ENCODE measurements around the gene SPCS3.

Gene SPCS3

GRCh38 chr4:176320340-176320975 is 692 bp downstream of the SPCS3 start (continued):
- no peak for TF ChIP-seq ZBTB10 (tag by site-specific recombination; IDR thresholded peaks at IDR 0.05)

DNA sequence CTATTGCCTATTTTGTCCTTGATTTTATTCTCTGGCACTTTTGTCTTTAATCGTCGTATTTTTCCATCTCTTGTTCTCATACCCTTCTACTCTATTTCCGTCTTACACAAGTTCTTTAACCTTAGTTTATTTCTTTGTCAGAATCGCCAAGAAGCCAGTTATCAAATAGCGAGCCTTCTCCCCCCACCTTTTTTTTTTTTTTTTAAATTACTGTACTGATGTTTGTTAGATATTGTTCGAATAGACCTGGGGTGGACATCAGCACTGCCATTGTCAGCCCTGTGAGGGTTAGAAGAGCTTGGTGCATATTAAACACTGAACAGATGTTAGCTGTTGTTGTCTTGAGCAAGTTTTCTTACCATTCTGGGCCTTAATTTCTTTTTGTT is 1.2 kb downstream of the SPCS3 start:
- Histone ChIP-seq H3K36me3 (ENCODE audit: control insufficient read depth in 2 of 2, insufficient read depth in 1 of 2, low read length in 2 of 2) (no peaks in the 10 kb centered on the region), H3K27ac (ENCODE audit: extremely low read depth, low read depth, low read length) (peak overlapping the region; percentile 93; the same call in 1 of the 2 replicates), H3K4me1 (ENCODE audit: control insufficient read depth, insufficient read depth, low read length) (0 out of 2 replicates have a peak, but pooled peaks cover 3% of the 10 kb centered on the region), H3K9me3 (ENCODE audit: control insufficient read depth, insufficient read depth, low read depth, low read length) (no peaks in the 10 kb centered on the region), H3K4me3 (ENCODE audit: low read depth, low read length) (peak overlapping the region; percentile 98)
- ChIA-PET POLR2A (interaction anchor here (0.7 kb wide), 1 partner anchor 70 kb away, joined by 3 read pairs; no protein-coding TSS in a partner anchor), CTCF (interaction anchor here (0.6 to 0.7 kb wide), 2 partner anchors 10 to 372 kb away, joined by 3 read pairs; no protein-coding TSS in a partner anchor)
- TF ChIP-seq ZNF138 (tag by site-specific recombination; IDR thresholded peaks at IDR 0.05; ENCODE audit: borderline replicate concordance) (no peak), ZNF626 (tag by site-specific recombination; IDR thresholded peaks at IDR 0.05) (no peak), ZNF335 (tag by site-specific recombination; conservative IDR thresholded peaks at IDR 0.05) (0 out of 2 replicates have a peak, but pooled peaks have one; percentile 21), ZNF112 (tag by site-specific recombination; IDR thresholded peaks at IDR 0.05) (no peak)
- TF ChIP-seq, protein P1, sequence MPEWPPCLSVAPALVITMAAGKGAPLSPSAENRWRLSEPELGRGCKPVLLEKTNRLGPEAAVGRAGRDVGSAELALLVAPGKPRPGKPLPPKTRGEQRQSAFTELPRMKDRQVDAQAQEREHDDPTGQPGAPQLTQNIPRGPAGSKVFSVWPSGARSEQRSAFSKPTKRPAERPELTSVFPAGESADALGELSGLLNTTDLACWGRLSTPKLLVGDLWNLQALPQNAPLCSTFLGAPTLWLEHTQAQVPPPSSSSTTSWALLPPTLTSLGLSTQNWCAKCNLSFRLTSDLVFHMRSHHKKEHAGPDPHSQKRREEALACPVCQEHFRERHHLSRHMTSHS (tag by site-specific recombination; IDR thresholded peaks at IDR 0.05) = no peak
- TF ChIP-seq, protein P2, sequence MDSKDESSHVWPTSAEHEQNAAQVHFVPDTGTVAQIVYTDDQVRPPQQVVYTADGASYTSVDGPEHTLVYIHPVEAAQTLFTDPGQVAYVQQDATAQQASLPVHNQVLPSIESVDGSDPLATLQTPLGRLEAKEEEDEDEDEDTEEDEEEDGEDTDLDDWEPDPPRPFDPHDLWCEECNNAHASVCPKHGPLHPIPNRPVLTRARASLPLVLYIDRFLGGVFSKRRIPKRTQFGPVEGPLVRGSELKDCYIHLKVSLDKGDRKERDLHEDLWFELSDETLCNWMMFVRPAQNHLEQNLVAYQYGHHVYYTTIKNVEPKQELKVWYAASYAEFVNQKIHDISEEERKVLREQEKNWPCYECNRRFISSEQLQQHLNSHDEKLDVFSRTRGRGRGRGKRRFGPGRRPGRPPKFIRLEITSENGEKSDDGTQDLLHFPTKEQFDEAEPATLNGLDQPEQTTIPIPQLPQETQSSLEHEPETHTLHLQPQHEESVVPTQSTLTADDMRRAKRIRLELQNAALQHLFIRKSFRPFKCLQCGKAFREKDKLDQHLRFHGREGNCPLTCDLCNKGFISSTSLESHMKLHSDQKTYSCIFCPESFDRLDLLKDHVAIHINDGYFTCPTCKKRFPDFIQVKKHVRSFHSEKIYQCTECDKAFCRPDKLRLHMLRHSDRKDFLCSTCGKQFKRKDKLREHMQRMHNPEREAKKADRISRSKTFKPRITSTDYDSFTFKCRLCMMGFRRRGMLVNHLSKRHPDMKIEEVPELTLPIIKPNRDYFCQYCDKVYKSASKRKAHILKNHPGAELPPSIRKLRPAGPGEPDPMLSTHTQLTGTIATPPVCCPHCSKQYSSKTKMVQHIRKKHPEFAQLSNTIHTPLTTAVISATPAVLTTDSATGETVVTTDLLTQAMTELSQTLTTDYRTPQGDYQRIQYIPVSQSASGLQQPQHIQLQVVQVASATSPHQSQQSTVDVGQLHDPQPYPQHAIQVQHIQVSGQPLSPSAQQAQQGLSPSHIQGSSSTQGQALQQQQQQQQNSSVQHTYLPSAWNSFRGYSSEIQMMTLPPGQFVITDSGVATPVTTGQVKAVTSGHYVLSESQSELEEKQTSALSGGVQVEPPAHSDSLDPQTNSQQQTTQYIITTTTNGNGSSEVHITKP (tag by site-specific recombination; IDR thresholded peaks at IDR 0.05) = no peak

DNA sequence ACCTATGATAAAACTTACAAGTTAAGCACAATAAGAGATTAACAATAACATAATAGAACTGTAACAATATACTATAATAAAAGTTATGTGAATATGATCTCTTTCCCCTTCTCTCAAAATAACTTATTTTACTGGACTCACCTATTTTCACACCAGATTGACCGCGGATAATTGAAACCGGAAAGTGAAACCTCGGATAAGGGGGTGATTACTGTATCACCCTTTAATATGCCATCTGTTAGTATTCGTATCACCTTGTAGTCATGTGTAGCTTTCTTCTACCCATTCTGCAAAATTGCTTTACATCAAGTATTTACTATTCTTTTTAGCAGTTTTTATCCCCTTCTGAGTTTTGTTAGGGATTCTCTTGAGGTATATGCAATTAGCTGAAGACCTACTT is 1.8 kb downstream of the SPCS3 start:
- ChIA-PET POLR2A (interaction anchor here (0.7 kb wide), 1 partner anchor 70 kb away, joined by 3 read pairs; no protein-coding TSS in a partner anchor), CTCF (interaction anchor here (0.7 kb wide), 1 partner anchor 10 kb away, joined by 3 read pairs; no protein-coding TSS in a partner anchor)
- Histone ChIP-seq H3K9me3 (ENCODE audit: control insufficient read depth, insufficient read depth, low read depth, low read length) (no peaks in the 10 kb centered on the region), H3K4me3 (ENCODE audit: low read depth, low read length) (peak overlapping the region; percentile 98), H3K4me1 (ENCODE audit: control insufficient read depth, insufficient read depth, low read length) (0 out of 2 replicates have a peak, but pooled peaks cover 3% of the 10 kb centered on the region), H3K27ac (ENCODE audit: extremely low read depth, low read depth, low read length) (no peak overlapping the region), H3K36me3 (ENCODE audit: control insufficient read depth in 2 of 2, insufficient read depth in 1 of 2, low read length in 2 of 2) (no peaks in the 10 kb centered on the region)
- TF ChIP-seq ZNF544 (tag by site-specific recombination; IDR thresholded peaks at IDR 0.05) (no peak), PRDM1 (tag by site-specific recombination; IDR thresholded peaks at IDR 0.05) (peak; percentile 12; the same call in 1 of the 2 replicates)

DNA sequence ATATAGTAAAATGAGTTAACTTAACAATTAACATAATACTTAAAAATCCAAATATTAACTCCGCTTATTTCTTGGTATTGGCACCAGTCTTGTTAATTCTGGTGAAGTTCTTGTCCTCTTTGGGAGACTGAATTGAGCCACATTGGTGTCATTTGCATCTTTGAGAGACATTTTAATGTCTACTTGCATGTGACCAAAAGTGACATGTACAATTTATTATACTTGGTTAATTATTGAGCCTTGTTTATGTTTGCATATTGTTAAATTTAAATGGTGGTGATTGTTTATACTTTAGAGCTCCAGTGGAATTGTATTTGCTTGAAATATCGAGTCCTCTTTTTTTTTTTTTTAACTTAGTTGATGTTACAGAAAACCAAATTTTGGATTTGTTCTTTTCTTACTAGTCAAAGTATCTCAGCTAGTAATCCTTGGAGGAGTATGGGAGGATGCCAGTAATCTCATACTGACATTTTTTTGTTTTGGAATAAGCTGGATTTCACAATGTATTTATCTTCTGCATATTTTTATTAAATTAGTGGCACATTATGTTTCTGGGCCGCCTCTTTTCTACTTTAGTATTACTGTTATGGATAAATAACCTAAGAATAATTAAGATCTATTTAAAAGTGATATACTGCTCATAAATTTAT is 3.9 kb downstream of the SPCS3 start:
- no peak overlapping the region for H3K4me3 ChIP-seq (ENCODE audit: low read depth, low read length)
- peaks cover 0 to 2% of the 10 kb centered on the region in 2 experiments; a peak in 1 of 3 replicates for H3K36me3 ChIP-seq (ENCODE audit: control insufficient read depth in 2 of 2, insufficient read depth in 1 of 2, low read length in 2 of 2)
- 0 out of 2 replicates have a peak, but pooled peaks cover 3% of the 10 kb centered on the region for H3K4me1 ChIP-seq (ENCODE audit: control insufficient read depth, insufficient read depth, low read length)
- ChIA-PET POLR2A (no interaction called here), CTCF (no interaction called here)
- H3K9me3 ChIP-seq (ENCODE audit: control insufficient read depth, insufficient read depth, low read depth, low read length) = no peaks in the 10 kb centered on the region
- no peak overlapping the region for H3K27ac ChIP-seq (ENCODE audit: extremely low read depth, low read depth, low read length)
- TF ChIP-seq BCL11B (tag by site-specific recombination; IDR thresholded peaks at IDR 0.05; ENCODE audit: low read depth) = no peak
- no peak for TF ChIP-seq EGR2 (tag by site-specific recombination; IDR thresholded peaks at IDR 0.05; ENCODE audit: low read depth)
- TF ChIP-seq ZNF530 (tag by site-specific recombination; IDR thresholded peaks at IDR 0.05; ENCODE audit: low read depth) = no peak
- TF ChIP-seq ZNF660 (tag by site-specific recombination; IDR thresholded peaks at IDR 0.05) = no peak
- TF ChIP-seq, protein P3, sequence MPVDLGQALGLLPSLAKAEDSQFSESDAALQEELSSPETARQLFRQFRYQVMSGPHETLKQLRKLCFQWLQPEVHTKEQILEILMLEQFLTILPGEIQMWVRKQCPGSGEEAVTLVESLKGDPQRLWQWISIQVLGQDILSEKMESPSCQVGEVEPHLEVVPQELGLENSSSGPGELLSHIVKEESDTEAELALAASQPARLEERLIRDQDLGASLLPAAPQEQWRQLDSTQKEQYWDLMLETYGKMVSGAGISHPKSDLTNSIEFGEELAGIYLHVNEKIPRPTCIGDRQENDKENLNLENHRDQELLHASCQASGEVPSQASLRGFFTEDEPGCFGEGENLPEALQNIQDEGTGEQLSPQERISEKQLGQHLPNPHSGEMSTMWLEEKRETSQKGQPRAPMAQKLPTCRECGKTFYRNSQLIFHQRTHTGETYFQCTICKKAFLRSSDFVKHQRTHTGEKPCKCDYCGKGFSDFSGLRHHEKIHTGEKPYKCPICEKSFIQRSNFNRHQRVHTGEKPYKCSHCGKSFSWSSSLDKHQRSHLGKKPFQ (tag by site-specific recombination; IDR thresholded peaks at IDR 0.05) = no peak
- TF ChIP-seq, protein P4, sequence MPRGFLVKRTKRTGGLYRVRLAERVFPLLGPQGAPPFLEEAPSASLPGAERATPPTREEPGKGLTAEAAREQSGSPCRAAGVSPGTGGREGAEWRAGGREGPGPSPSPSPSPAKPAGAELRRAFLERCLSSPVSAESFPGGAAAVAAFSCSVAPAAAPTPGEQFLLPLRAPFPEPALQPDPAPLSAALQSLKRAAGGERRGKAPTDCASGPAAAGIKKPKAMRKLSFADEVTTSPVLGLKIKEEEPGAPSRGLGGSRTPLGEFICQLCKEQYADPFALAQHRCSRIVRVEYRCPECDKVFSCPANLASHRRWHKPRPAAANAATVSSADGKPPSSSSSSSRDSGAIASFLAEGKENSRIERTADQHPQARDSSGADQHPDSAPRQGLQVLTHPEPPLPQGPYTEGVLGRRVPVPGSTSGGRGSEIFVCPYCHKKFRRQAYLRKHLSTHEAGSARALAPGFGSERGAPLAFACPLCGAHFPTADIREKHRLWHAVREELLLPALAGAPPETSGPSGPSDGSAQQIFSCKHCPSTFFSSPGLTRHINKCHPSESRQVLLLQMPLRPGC (tag by site-specific recombination; IDR thresholded peaks at IDR 0.05) = no peak
- no peak for TF ChIP-seq WT1 (tag by site-specific recombination; IDR thresholded peaks at IDR 0.05)
- no peak for TF ChIP-seq ZNF600 (tag by site-specific recombination; IDR thresholded peaks at IDR 0.05)
